ENCODE results near the gene ADGRD1.

Gene ADGRD1

GRCh38 chr12:131008131-131008912 lies 54.6 kb downstream of the ADGRD1 start:
- no peak for DNase-seq

- no peak for DNase-seq
These were observed 55.2 kb downstream of the ADGRD1 start for GRCh38 chr12:131008913-131009270.

- no peak for DNase-seq
These were observed 56.1 kb downstream of the ADGRD1 start for GRCh38 chr12:131009595-131010395.

DNA sequence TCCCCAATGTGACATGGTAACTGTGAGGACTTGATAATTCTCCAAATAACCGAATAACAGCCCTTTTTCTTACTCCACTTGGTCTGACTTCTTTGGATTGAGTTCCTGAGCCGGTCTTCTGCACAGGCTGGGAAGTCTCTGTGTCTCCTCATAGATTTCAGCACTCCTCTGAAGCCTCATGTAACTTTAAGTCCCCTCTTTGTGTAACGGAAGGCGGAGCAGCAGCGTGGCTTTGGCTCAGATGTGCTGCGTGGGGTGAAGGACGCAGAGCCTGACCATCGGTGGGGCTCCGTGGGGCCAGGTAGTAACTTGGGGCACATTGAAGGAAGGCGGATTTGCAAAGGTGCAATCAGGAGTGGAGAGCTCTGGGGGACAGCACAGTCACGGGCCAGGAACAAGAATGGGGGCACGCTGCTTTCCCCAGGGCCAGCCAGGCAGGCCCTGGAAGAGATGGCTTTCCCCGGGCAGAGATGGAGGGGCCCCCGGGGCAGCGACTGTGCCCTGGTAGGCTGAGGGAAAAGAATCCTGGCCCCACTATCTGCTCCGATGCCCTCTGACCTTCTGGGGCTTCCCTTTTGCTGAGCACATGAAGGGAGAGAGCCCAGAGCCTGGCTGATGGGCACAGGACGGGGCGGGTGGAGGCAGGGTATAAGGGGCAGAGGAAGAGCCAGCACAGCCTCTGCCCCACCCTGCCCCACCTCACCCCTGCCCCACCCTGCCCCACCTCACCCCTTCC lies 56.9 kb downstream of the ADGRD1 start:
- no peak for DNase-seq

DNA sequence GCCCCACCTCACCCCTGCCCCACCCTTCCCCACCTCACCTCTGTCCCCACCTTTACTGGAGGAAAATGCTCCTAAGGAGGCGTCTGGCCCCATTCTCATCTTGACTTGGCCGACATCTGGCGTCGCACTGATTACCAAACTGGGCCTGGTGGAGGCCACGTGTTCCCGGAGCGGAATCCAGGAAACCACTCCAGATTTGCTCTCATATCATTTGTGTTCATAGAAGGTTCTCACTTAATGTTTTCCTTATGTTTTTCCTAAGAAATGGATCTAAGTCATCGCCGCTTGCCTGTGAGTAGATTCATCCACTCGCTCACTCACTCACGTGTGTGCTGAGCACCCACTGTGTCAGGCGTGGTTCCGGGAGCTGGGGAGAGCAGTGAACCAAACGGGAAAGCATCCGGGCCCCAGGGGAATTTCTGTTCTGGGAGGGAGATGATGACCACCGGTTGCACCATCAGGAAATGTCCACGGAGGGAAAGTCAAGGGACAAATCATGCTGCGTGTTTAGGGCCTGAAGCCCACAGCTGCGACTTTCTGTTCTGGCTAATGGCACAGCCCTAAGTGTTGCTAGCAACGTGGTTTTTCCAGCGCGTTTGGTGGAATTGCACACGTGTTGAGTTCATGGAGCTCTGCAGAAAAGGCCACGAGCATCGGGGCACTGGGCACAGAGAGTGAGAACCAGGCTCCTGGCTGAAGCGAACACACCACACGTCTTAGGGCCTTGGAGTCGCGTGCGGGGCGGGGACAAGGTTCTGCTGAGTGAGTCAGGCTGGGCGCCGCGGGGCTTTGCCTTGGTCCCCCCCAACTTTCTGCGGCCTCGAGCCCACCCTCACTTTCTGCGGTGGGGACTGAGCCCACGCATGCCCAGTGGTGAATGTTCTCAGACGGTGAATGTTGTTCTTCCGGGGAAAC lies 57.7 kb downstream of the ADGRD1 start:
- DNase-seq = no peak

- DNase-seq = no peak
These were observed 58.8 kb downstream of the ADGRD1 start for GRCh38 chr12:131012279-131013069.

- no peak for DNase-seq
These were observed 59.4 kb downstream of the ADGRD1 start for GRCh38 chr12:131013118-131013517.

GRCh38 chr12:131014343-131014742 lies 60.6 kb downstream of the ADGRD1 start:
- no peak for DNase-seq

GRCh38 chr12:131015581-131016337 lies 62.1 kb downstream of the ADGRD1 start:
- no peak for DNase-seq

GRCh38 chr12:131017477-131017991 lies 63.8 kb downstream of the ADGRD1 start:
- no peak for DNase-seq

DNA sequence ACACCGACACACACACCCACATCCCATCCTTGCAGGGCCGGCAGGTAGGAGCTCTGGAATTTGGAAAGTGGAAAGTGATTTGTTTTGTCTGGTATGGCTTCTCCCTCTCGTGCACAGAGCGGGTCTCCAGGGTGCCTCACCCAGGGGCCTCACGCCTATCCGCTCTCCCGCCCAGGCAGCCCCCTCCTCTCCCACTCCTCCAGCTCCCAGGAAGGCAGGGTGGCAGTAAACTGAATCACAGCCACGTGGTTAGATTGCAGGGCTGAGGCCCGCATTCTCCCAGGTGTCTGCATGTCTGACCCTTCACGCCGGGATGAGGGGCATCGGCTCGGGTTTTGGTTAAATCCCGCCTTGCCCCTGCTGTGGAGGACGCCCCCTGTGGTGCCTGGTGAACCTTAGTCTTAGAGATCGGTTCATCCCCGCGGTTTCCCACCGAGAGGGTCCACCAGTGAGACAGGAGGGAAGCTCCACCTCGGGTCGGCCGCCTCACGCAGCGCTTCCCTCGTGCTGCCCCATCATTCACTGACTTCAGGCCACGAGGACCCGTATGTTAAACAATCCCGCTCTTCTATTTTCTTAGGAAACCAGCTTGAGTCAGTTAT lies 64.4 kb downstream of the ADGRD1 start:
- DNase-seq = no peak

DNA sequence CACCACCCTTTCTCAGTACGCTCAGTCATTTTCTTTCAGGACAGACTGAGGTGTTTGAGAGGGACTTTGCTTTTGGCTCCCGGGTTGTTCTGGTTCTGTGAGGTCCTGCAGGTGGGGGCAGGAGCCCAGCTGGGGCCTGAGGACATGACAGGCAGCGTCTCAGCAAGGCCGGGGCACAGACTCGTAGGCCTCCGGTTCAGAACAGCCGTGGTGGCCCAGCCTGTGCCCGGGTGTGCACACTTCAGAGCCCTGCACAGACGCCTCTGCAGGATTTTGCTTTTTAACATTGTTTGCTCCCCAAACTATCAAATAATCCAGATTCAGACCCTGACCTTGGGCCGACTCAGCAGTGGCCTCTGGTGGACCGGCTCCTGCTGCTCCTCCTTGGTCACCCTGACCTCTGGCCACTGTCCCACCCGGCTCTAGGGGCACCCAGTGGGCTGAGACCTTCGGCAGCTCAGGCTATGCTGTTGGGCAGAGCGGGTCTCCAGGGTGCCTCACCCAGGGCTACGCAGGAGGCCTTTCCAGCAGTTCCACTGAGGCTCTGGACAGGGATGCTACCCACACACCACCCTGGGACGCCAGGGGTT lies 65.2 kb downstream of the ADGRD1 start:
- no peak for DNase-seq

DNA sequence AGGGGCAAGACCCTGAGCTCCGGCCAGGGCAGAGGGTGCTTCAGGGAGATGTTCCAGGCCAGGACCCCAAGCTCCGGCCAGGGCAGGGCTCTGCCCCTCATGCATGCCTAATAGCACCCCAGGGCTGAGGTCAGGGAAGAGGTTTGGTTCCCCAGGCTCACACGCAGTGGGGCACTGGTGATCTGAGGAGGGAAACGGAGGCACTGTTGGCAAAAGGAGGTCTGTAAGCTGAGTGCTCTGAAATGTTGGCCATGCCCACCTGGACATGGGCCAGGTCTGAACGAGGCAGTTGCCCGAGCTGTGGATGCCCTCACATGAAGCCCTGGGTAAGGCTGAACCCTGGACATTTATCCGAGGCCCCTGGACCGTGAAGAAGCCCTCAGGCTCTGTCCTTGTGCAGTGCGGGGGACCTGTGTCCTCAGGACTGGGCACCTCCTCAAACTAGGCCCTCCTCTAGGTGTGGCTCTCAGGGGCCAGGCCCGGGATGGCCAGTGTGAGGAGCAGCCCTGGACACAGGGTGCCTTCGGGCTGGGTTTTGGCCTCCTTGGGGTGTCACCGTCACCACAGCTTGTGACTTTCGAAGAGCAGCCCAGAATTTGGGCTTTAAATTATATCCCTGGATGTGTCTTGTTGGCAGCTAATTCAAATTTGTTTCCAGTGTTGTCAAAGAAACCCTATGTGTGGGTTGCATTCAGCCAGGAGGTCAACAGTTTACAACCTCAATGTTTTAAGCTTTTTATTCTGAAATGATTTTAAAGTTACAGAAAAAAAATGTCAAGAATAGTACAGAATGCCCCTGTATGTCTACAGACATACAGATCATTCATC lies 66.8 kb downstream of the ADGRD1 start:
- no peak for DNase-seq

DNA sequence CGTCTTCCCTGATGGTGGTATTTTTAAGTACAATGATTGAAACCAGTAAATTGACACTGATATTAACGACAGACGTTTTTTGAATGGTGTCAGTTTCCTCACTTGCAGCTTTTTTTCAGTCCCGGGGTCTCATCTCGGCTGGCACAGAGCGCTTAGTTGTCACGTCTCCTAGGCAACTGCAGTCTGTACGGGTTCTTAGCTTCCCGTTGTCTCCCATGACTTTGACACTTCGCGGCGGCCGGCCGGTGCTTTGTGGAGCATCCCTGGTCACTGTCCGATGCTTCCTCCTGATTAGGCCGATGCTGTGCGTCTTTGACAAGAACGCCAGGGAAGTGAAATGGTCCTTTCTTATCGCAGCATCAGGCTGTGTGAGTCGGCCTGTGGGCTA lies 67.4 kb downstream of the ADGRD1 start:
- no peak for DNase-seq

- DNase-seq = no peak
These were observed 70.3 kb downstream of the ADGRD1 start for GRCh38 chr12:131024026-131024425.

- DNase-seq = no peak
These were observed 71.0 kb downstream of the ADGRD1 start for GRCh38 chr12:131024721-131025120.

DNA sequence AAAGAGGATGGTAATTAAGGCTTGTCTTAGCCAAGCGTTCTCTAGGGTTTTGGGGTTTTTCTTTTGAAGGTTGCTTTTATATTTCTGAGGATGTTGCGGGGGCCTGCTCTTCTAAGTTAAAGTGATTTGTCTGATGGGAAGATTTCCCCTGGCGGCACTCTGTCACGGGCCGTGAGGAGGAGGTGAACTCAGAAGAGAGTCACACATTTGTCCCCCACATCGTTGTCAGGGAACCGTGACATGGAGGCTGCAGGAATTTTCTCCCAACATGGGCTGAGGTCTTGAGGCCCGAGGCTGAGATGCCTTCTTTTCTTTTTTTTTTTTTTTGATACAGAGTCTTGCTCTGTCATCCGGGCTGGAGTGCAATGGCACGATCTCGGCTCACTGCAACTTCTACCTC lies 71.5 kb downstream of the ADGRD1 start:
- DNase-seq = no peak

GRCh38 chr12:131025939-131026702 lies 72.4 kb downstream of the ADGRD1 start:
- no peak for DNase-seq

Data from suppressor macrophage (primary cell).